HTERT RPE-1 (cell line): Measurements from ENCODE around the gene HPS1.

Source experiments
- in situ Hi-C: fragments of 300-500 bp; cut with MboI; formaldehyde crosslinking; loops from 4 replicates; pipeline ENCODE4 v1.14.3; 2020; ENCODE audit warnings: low sequenced_read_pairs

HPS1 gene

DNA sequence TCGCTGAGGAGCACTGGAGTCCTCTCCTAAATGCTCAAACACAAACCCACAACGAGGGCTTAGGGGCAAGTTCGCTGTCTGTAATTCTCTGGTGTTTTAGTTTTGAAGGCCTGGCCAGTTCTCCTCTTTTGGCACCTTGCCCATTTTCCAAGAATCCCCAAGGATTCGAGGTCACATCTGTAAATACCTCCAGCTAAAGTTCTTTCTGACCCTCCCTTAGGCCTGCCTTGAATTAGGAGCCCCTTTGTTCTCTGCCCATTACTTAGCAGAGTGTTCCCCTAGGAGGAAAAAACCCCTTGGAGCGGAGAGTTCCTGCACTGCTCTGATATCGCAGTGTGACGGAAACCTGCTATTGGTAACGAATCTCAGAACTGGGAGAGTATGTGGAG is 31.0 kb downstream of the HPS1 start:
- in situ Hi-C loops: no loop called here

DNA sequence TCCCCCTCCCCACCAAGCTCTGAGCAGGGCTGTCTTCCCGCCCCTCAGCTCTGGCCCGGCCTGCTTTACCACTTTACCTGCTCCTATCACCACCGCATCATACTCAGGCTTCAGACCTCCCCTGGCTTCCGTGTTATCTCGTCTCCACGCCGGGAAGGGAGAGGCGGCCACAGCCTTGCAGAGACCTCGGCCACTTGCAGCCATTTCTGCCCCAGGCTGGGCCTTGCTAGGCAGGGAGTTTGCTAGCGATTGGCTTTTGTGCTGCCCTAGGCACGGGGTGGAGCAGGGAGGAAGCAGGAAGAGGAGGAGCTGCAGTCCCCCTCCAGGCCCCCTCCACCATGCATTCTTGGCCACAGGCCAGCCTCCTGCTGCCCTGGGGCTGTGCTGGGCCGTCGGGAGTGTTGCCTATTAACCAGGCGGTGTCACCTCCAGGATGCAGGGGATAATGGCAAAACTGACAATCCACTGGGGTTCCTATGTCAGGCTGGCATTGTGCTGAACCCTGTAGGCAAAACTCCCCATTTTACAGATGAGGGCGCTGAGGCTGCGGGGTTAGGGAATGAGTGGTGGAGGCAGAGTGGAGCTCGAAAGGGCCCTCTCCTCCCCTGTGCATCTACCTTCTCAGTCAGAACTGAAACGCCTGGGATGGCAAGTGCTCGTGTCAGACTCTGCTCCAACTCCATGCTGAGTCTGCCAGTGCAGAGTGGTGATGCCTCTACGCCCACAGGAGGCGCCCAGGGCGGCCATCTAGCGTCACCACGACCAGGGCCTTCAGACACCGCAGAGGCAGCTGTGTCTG is 31.6 kb downstream of the HPS1 start, which contains the start of gene PYROXD2:
PYROXD2 (minus strand) TSS at position 251 of the 799 bp plus-strand sequence; CDS start at position 204, 47 bp downstream.
- in situ Hi-C loops: no loop called here

DNA sequence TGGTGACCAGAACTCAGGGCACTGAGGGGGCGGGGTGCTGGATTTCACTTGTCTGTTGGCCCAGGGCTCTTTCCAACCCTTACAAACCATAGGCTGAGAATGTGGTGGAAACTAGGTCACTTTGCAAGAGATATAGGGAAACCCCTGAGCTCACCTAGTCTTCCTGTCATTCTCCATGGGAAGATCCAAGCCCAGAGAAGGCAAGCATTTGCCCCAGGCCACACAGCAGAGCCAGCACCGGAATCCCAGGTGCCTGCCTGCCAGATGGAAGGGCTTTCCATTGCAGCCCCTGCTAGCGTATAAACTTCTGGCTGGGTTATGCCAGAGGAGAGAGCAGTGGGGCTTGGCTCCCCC is 32.2 kb downstream of the HPS1 start:
- in situ Hi-C loops: no loop called here

DNA sequence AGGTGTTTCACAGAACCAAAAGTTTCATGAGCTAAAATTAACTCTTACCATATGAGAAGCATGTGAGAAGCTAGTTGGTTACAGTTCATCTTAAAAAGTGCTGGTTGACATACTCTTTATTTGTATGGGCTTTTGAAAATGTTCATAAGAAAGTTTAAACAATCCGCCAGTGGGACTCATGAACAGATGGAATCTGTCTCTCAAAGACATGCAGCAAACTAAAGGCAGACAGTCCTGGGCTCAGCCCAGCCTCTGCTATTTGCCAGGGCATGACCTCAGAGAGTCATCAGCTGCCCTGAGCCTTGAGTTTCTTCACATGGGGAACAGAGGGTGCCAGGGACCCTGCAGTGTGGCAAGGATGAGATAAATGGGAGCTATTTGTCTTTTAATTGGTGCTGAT is 35.0 kb downstream of the HPS1 start:
- in situ Hi-C loops: no loop called here

DNA sequence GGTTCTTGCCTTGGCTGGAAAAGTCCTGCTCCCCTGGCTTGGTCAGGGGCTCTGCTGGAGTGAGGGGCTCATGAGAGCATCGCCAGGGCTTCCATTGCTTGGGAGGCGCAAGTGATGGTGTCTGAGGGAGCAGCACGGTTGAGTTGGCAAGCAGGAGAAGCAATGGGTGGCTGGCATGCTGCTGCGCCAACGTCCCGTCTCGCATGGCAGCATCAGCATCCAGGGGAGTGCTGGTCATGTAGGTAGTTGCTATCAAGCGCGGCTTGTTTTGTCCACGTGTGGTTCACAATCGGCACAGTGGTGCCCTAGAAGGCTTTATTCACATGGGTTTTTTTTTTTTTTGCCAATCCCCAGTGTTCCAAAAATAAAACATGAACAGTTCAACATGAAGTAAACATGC is 35.6 kb downstream of the HPS1 start:
- in situ Hi-C loops: no loop called here

DNA sequence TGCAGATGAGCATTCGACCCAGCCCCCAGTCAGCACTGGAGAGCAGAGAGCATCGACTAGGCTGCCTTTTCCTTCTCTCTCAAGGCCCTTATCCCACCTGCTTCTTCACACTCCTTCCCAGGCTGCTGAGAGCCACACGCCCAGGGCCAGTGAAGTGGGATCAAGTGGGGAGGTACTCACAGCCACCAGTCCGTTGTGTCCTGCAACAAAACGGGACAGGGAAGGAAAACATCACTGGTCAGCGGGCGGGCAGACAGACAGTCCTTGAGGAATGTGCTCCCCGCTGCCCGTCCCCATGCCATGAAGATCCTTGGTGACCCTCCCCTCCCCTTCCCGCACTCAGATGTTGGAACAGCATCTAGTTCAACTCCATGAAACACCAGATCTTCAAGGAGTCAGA is 36.0 kb downstream of the HPS1 start:
- in situ Hi-C loops: no loop called here

DNA sequence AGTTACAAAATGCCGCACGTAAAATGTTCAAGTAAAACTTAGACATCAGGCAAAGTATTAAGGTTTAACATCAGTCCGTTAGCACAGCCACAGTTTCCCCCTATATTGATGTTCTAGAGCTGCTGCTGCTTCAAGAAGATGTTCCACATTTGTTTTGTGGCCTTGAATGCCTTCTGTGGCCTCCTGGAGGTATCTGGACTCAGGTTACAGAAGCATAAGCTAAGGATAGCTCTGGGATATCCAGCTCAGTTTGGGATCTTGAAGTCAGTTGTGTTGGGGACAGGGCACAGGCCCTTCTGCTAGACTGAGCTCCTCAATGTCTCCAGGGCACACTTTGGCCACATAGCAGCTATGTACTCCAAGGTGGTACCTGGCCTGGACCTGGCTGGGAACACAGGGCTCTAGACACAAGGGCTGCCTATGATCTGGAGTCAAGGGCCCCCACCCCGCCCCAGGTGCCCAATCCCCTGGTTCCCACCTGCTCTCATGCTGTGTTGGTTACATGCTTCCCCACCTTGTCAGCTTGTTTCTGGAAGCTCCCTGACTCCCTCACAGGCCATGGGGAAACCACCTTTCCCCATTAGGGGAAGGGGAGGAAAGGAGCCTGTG is 36.5 kb downstream of the HPS1 start:
- in situ Hi-C loops: no loop called here

DNA sequence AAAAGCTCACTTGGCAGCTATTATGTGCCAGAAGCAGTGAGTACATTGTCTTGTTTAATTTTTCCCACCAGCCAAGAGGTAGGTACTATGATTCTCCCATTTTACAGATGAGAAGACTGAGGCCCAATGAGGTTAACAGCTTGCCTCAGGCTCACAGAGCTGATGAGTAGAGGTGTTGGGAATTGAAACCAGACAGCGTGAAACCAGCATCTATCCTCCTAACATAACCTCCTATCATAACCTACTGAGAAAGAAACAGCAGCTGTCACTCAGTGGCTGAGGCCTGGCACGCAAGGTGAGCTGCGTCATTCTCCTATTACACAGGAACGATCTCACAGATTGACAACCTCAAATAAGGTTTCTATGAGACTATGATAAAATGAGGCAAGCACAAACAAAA is 37.9 kb downstream of the HPS1 start:
- in situ Hi-C loops: no loop called here

DNA sequence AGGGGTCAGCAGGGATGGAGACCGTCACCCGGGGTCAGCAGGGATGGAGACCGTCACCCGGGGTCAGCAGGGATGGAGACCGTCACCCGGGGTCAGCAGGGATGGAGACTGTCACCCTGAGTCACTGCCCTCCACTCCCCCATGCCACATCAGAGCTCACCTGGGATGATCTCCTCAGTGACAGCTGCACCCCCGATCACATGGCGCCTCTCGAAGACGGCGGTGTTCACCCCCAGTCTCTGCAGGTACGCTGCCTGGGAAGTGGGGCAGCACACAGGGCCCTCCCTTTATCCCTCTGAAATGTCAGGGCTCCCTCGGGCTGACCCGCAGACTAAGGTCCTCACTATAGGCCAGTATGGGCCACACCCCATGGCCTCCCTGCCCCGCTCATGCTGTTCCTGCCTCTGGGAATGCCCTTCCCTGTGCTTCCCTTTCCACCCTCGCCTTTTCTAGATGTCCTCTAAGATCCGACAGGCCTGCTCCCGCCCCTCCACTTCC is 38.9 kb downstream of the HPS1 start:
- in situ Hi-C loops: no loop called here

DNA sequence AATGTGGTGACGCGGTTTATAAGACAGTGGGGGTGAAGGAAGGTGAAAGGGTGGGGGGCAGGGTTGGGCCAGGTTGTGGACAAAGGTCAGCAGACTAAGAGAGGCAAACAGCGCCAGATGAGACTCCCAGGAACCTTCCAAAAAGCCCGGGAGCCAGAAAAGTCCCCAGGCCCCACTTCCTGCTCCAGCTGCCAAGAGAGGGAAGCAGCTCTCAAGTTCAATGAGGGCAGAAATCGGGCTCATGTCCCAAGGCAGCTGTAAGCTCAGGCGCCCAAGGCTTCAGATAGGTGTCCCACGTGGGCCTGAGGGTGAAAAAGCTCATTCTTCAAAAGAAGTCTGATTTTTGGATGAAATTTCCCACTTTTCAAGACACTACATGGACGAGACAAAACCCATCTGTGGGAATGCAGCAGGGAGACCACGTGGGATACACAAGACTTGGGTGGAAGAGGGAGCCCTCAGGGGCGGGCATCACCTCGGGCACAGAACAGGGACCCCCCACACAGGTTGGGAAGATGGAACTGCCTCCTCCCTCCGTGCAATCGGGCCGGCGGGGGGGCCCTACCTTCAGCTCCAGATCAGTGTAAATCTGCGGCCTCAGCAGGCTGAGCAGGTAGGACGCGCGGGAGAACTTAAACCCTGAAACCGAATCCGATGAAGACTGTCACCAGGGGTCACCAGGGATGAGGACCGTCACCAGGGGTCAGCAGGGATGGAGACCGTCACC is 39.6 kb downstream of the HPS1 start:
- in situ Hi-C loops: no loop called here

DNA sequence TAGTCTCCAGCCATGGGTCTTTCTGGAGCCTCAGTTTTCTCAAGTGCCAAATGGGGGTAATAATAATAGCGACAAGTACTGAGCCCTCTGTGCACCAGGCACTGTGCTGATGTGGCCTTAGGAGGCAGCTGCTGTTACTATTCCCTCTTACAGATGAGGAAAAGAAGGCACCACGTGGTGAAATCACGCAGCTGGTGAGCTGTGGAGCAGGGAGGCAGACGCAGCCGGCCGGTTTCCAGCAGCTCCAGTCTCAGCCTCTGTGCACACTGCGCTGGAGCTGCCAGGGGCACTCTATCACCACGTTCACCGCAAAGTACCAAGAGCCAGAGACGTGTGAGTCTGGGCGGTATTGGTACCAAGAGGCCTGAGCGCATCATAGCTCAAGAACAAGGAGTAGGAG is 41.3 kb downstream of the HPS1 start:
- in situ Hi-C loops: no loop called here

DNA sequence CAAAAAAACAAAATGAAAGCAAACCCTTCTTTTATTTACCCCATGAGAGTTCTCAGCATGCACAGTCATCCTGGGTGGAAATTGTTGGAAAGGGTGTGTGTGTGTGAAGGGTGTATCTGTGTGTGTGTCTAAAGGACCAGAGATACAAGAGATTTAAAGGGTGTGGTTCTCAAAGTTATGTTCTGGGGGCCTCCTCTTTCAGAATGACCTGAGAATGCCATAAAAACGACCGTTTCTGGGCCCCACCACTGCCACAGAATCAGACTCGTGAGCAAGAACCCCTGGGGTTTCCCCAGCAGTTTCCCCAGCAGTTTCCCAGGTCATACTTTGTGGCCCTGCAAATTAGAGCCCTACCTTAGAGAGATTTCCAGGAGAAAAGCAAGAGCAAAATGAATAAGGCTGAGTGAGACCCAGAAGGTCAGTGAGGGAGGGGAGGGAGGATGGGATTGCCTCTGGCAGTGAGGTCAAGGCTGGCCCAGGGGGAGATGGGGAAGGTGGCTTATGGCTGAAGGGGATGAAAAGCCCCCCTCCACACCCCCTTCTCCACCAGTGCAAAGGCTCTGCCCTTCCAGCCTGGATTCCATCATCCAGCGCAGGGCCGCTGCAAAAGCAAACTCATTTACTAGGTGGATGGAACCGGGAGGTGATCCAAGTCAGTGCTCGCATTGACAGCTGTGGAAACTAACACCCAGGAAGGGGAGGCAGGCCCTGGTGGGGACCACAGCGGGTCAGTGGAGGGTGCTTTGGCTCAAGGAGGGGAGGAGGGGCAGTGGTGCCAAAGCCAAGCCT is 42.0 kb downstream of the HPS1 start:
- in situ Hi-C loops: no loop called here

DNA sequence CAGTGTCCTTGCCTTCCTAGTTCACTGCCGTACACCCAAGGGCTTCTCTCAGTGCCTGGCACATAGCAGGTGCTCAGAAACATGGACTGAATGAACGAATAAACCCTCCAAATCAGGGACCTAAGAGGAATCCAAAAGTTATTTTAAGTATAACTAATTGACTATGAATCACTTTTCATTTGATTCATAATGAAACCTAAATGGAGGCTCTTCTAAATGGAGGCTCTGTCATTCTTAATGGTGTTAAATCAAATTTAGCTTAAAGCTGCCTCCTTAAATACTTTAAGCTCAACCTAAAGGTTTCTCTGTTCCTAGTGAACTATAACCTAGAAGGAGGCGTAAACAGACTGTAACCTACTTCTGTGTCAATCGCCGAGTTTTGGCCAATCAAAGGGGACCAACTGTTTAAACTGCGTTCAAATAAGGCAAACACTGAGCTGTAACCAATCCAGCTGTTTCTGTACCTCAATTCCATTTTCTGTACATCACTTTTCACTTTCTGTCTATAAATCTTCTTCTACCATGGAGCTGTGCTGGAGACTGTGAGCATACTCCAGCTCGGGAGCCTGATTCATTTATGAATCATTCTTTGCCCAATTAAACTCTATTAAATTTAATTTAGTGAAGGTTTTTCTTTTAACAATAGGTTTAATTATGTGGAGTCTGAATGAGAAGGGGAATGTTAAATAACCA is 42.8 kb downstream of the HPS1 start:
- in situ Hi-C loops: no loop called here

DNA sequence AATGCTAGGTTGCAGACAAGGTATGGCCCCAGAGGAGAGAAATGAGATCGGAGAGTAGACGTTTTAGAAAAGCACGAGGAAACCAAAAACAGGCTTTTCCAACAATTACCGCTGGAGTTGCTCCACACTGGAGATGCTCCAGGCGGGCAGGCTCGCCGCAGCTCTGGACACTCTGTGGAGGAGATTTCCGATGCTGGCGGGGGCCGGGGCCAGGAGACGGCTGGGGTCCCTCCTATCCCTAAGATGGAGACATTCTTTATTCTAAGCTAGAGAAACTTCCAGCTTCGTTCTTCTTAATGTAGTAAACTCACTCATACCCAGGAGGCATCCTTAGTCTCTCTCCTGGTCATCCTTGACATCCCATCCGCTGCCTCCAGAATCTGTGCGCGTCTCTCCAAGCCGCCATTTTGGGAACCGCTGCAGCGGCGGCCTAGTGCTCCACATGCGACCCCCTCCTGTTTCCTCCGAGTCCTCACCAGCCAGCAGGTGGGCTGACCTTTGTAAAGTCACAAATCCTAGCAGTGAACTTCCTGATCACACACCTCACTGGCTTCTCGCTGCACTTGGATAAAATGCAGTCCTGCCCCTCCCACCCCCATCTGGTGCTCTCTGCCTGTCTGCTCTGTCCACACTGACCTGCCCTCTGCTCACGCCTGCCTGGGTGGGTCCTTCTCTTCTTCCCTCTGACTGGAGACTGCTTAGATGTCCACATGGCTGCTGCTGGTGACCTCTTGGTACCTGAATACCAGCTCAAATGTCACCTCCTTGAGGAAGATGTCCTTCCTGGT is 43.6 kb downstream of the HPS1 start:
- in situ Hi-C loops: no loop called here

DNA sequence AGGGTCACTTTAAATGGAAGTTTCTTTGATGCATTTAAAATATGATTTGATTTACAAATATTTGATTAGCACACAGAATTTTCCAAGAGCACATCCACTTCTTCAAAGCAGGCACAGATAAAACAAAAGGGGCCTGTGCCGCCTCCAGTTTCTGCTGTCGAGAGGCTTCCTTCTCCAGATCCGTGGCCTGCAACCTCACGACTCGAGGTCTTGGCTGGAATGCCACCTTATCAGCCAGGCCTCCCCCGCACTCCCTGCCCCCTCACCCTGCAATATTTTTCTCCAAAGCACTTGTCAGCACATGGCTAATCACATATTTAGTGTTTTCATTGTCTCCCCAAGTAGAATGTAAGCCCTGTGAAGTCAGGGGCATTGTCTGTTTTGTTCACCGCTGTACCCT is 44.3 kb downstream of the HPS1 start:
- in situ Hi-C loops: no loop called here

DNA sequence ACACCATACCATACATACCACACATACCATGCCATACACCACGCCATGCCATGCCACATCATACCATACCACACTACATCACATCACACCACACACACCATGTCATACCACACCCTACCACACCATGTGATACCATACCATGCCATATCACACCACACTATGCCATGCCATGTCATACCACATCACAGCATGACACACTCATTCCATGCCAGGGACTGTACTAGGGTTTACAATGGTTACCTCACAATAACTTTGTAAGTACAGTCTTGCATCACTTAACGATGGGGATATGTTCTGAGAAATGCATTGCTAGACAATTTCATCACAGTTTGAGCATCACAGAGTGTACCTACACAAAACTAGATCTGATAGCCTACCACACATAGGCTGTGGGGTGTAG is 46.3 kb downstream of the HPS1 start:
- in situ Hi-C loops: no loop called here

DNA sequence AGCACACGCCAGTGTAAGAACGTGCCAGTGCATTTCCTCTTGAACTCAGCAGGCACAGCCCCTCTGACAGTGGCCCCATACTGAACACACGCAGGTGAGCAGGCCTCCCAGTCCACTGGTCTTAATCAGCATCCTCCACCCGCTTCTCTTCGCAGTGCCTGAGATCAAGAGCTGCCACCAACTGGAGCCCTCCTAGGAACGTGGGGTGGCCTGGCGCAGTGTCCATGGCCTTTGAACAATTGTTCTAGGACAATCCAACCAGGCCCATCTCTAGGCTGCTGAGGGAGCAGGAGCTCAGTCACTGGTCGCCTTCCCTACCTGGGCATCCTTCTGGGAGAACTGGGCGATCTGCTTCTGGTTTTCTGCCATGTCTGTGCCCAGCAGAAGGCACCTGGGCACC is 47.0 kb downstream of the HPS1 start:
- in situ Hi-C loops: no loop called here

DNA sequence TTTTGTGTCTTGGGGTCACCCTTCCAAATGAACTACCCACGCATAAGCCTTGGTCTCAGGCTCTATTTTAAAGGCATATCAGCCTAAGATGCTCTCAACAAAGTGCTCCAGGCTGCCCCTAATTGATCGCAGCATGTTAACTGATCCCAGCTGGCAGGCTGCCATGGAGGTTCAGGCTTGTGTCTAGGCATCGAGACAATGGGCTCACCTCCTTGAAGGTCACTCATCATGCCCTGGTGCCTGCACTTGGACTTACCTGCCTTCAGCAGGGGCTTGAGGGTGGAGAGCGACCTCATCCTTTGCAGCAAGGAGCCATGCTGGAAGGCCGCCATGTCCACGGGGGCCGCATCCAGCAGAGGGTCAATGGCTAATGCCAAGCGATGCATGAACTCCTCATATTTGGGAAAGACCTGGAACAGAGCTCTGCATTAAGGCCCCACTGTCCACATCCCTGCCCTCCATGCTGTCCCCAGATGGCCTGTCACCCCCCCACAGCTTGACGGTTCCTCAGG is 49.6 kb downstream of the HPS1 start:
- in situ Hi-C loops: no loop called here
